Measurements from ENCODE around the gene LRRFIP2.
"Not testable (repeated sequence)": the region's sequence is repeated elsewhere in the genome, so short reads cannot be mapped to it uniquely, and the experiment has no call there.

GRCh38 chr3:37208008-37208407 lies 33.6 kb upstream of the LRRFIP2 start:
- TF ChIP-seq CTCF (conservative IDR thresholded peaks at IDR 0.05; ENCODE audit: low read depth, low read length); POLR2A (IDR thresholded peaks at IDR 0.05; ENCODE audit: low read depth, low read length); RCOR1 (IDR thresholded peaks at IDR 0.05; ENCODE audit: insufficient replicate concordance, low read length); MXI1 (IDR thresholded peaks at IDR 0.05; ENCODE audit: borderline replicate concordance, low read depth, low read length); MAFK (IDR thresholded peaks at IDR 0.05; ENCODE audit: low read depth, low read length); RAD21 (IDR thresholded peaks at IDR 0.05; ENCODE audit: low read length); MAZ (IDR thresholded peaks at IDR 0.05; ENCODE audit: borderline replicate concordance, low read depth, low read length); RFX5 (IDR thresholded peaks at IDR 0.05; ENCODE audit: low read depth, low read length); BHLHE40 (IDR thresholded peaks at IDR 0.05; ENCODE audit: low read depth, low read length); NFE2L2 (IDR thresholded peaks at IDR 0.05; ENCODE audit: low read depth, low read length); FOS (IDR thresholded peaks at IDR 0.05; ENCODE audit: low read depth, low read length): not testable (repeated sequence)

Measured in IMR-90 (cell line).